Type B pancreatic cell (in vitro differentiated cells): ENCODE measurements around the gene ABCF1. TPM values are rescaled to one million over a fixed set of nuclear protein-coding genes. Genes with fewer than 3 reads are reported as not detected.

Experiments
- DNase-seq: peaks from one replicate; pipeline ENCODE4 v3.0.0; 2021; ENCODE audit warnings: mixed read lengths; ENCODE audit not compliant: unreplicated experiment; ENCODE audit errors: extremely low spot score
- H3K27ac Mint-ChIP-seq: 2 replicates; pipeline ENCODE4 v1.8.0; 2021; ENCODE audit warnings: mild to moderate bottlenecking, mixed read lengths
- H3K27me3 Mint-ChIP-seq: 2 replicates; pipeline ENCODE4 v1.8.0; 2021; ENCODE audit warnings: mixed read lengths
- H3K36me3 Mint-ChIP-seq: 2 replicates; pipeline ENCODE4 v1.8.0; 2021; ENCODE audit warnings: mixed read lengths
- H3K4me1 Mint-ChIP-seq: one replicate; pipeline ENCODE4 v1.8.0; 2021; ENCODE audit warnings: mixed read lengths; ENCODE audit not compliant: unreplicated experiment
- H3K4me3 Mint-ChIP-seq: 2 replicates; pipeline ENCODE4 v1.8.0; 2021; ENCODE audit warnings: mild to moderate bottlenecking, mixed read lengths
- H3K9me3 Mint-ChIP-seq: 2 replicates; pipeline ENCODE4 v1.8.0; 2021; ENCODE audit warnings: mixed read lengths
- CTCF ChIP-seq: fragments of 200-600 bp; sonication (generic); conservative IDR thresholded peaks from 2 replicates; pipeline ENCODE4 v1.5.0; 2021; ENCODE audit warnings: antibody characterized with exemption, mild to moderate bottlenecking
- microRNA-seq: library from miRNA; unstranded; fragments of <30 nt; microRNA quantifications from one replicate; pipeline ENCODE4, GENCODE V29; 2020
- total RNA-seq: library from RNA; stranded (reverse); gene quantifications from 2 replicates; pipeline ENCODE4 v1.2.1, GENCODE V29; 2021; ENCODE audit warnings: low replicate concordance

Gene ABCF1
- total RNA-seq, 1 donor from 2014 or later = 69.2 TPM

- peak; percentile 62 for TF ChIP-seq CTCF
Measured at GRCh38 chr6:30626484-30627366, 55.5 kb downstream of the ABCF1 start, which contains the start of gene ATAT1. Gene ATAT1, plus strand, starts transcription at chr6:30626874.

GRCh38 chr6:30635834-30636233 lies 64.6 kb downstream of the ABCF1 start:
- H3K4me1 Mint-ChIP-seq = no peaks in the 10 kb centered on the region
- DNase-seq = no peak
- no peaks in the 10 kb centered on the region for H3K9me3 Mint-ChIP-seq
- no peak overlapping the region for H3K27ac Mint-ChIP-seq
- peaks cover 40% of the 10 kb centered on the region for H3K36me3 Mint-ChIP-seq
- TF ChIP-seq CTCF = no peak
- H3K4me3 Mint-ChIP-seq = no peak overlapping the region
- no peaks in the 10 kb centered on the region for H3K27me3 Mint-ChIP-seq

More at GRCh38 chr6:30626484-30627366, 55.5 kb downstream of the ABCF1 start, which contains the start of gene ATAT1:
- Mint-ChIP-seq H3K9me3 (no peaks in the 10 kb centered on the region), H3K4me1 (peaks cover 20% of the 10 kb centered on the region), H3K27me3 (no peaks in the 10 kb centered on the region), H3K27ac (peak within 1 kb of the TSS; percentile 95), H3K36me3 (peaks cover 32% of the 10 kb centered on the region), H3K4me3 (peak within 1 kb of the TSS; percentile 94)
- DNase-seq = peak; percentile 84

DNA sequence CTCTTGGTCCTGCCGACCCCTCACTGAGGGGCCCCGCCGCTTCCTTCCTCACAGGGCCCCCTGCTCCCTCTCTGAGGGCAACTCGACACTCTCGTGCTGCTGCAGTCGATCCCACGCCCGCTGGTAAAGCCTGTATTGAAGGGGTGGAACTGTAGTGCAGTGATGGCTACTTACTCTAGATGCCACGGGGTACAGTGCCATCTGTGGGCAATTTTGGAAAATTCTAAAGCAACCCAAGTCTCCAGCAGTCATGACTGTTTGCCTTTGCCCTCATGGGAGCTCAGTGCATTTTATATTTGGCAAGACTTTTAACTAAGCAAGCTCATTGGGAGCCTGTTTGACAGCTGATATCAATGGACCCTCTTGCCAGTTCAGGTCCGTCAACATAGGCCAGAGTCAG lies 69.2 kb downstream of the ABCF1 start:
- Mint-ChIP-seq H3K27ac (no peak overlapping the region), H3K4me1 (no peaks in the 10 kb centered on the region), H3K9me3 (no peaks in the 10 kb centered on the region), H3K4me3 (no peak overlapping the region), H3K27me3 (no peaks in the 10 kb centered on the region), H3K36me3 (peaks cover 32% of the 10 kb centered on the region)
- no peak for TF ChIP-seq CTCF
- DNase-seq = no peak

DNA sequence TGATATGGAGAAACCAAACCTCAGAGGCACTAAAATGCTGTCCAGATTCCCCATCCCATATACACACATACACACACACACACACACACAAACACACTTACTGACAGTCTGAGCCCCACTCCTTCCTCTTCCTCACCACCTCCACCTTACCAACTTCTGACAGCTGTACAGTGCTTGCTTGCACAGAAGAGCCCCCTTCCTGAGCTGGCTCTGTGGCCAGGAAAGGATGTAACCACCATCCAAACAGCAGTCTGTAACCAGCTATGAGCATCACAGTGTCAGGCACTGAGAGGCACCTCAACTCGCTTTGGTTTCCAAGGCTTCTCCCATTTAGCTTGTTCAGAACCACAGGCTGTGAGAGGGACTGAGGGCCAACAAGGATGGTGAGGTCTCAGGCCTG lies 69.8 kb downstream of the ABCF1 start:
- no peak for TF ChIP-seq CTCF
- Mint-ChIP-seq H3K4me3 (no peak overlapping the region), H3K4me1 (peaks cover 4% of the 10 kb centered on the region), H3K27me3 (no peaks in the 10 kb centered on the region), H3K9me3 (no peaks in the 10 kb centered on the region), H3K36me3 (peaks cover 31% of the 10 kb centered on the region), H3K27ac (no peak overlapping the region)
- no peak for DNase-seq

Small RNA genes lying within 50 kb of the gene (microRNA-seq; reads per million reads assigned to microRNA genes)
- gene MIR877 = 187 reads per million, percentile 68 among the genes with 10 or more reads in this experiment

Other genes with a start within 250 kb of the ABCF1 start
- gene TRIM39, start 244.5 kb upstream of the ABCF1 start, total RNA-seq = 13.7 and 16.4 TPM in 2 replicates
- 41.2 and 49.6 TPM in 2 replicates for gene RPP21, start 226.3 kb upstream of the ABCF1 start, total RNA-seq
- gene HLA-E, start 81.9 kb upstream of the ABCF1 start, total RNA-seq = 50.8 and 109 TPM in 2 replicates
- 59.3 and 67.1 TPM in 2 replicates for gene GNL1, start 15.0 kb upstream of the ABCF1 start, total RNA-seq
- gene PRR3, start 14.1 kb upstream of the ABCF1 start, total RNA-seq = 10.7 and 32.5 TPM in 2 replicates
- 84.3 and 116 TPM in 2 replicates for gene PPP1R10, start 45.8 kb downstream of the ABCF1 start, total RNA-seq
- gene MRPS18B, start 46.4 kb downstream of the ABCF1 start, total RNA-seq = 39.8 and 45.3 TPM in 2 replicates
- 23.1 and 47.0 TPM in 2 replicates for gene ATAT1, start 55.4 kb downstream of the ABCF1 start, total RNA-seq
- gene C6orf136, start 75.7 kb downstream of the ABCF1 start, total RNA-seq = 16.0 and 27.1 TPM in 2 replicates
- gene DHX16, start 101.6 kb downstream of the ABCF1 start, total RNA-seq = 29.0 and 29.6 TPM in 2 replicates
- 16.8 and 33.1 TPM in 2 replicates for gene PPP1R18, start 115.2 kb downstream of the ABCF1 start, total RNA-seq
- 21.8 and 48.9 TPM in 2 replicates for gene NRM, start 119.5 kb downstream of the ABCF1 start, total RNA-seq
- gene MDC1, start 145.8 kb downstream of the ABCF1 start, total RNA-seq = 30.1 and 71.3 TPM in 2 replicates
- 560 and 1,225 TPM in 2 replicates for gene TUBB, start 148.9 kb downstream of the ABCF1 start, total RNA-seq
- gene FLOT1, start 171.2 kb downstream of the ABCF1 start, total RNA-seq = 72.9 and 94.8 TPM in 2 replicates
- gene IER3, start 173.1 kb downstream of the ABCF1 start, total RNA-seq = 24.3 and 40.1 TPM in 2 replicates